HEK293 (cell line): ENCODE measurements around the gene COL9A3.

ENCODE experiments used
- ATF2 ChIP-seq: fragments of 450-650 bp; formaldehyde crosslinking; IDR thresholded peaks from 2 replicates; pipeline ENCODE4 v1.5.1; 2016; ENCODE audit warnings: missing biosample characterization, missing genetic modification characterization, low read depth
- GLI4 ChIP-seq: fragments of 450-650 bp; formaldehyde crosslinking; IDR thresholded peaks from 2 replicates; pipeline ENCODE4 v1.5.1; 2016; ENCODE audit warnings: missing biosample characterization, missing genetic modification characterization
- GLIS2 ChIP-seq: fragments of 450-650 bp; formaldehyde crosslinking; IDR thresholded peaks from 2 replicates; pipeline ENCODE4 v1.5.1; 2016; ENCODE audit warnings: missing biosample characterization, missing genetic modification characterization
- HIC1 ChIP-seq: fragments of 450-650 bp; formaldehyde crosslinking; IDR thresholded peaks from 2 replicates; pipeline ENCODE4 v1.5.1; 2016; ENCODE audit warnings: missing biosample characterization, missing genetic modification characterization
- HOXD13 ChIP-seq: sonication (generic); formaldehyde crosslinking; IDR thresholded peaks from 2 replicates; pipeline ENCODE4 v1.8.0; 2022; ENCODE audit warnings: missing genetic modification reagents, borderline replicate concordance
- KLF7 ChIP-seq: fragments of 450-650 bp; formaldehyde crosslinking; IDR thresholded peaks from 2 replicates; pipeline ENCODE4 v1.5.1; 2016; ENCODE audit warnings: missing biosample characterization, missing genetic modification characterization, borderline replicate concordance
- KLF8 ChIP-seq: fragments of 450-650 bp; formaldehyde crosslinking; IDR thresholded peaks from 2 replicates; pipeline ENCODE4 v1.5.1; 2016; ENCODE audit warnings: missing biosample characterization, missing genetic modification characterization
- KLF9 ChIP-seq: fragments of 450-650 bp; formaldehyde crosslinking; IDR thresholded peaks from 2 replicates; pipeline ENCODE4 v1.5.1; 2016; ENCODE audit warnings: missing biosample characterization, missing genetic modification characterization, low read depth
- PATZ1 ChIP-seq: fragments of 450-650 bp; formaldehyde crosslinking; IDR thresholded peaks from 2 replicates; pipeline ENCODE4 v1.5.1; 2016; ENCODE audit warnings: missing biosample characterization, missing genetic modification characterization
- PBX3 ChIP-seq: sonication (generic); formaldehyde crosslinking; IDR thresholded peaks from 2 replicates; pipeline ENCODE4 v1.8.1; 2022; ENCODE audit warnings: mild to moderate bottlenecking, moderate library complexity, missing genetic modification reagents
- SP2 ChIP-seq: fragments of 450-650 bp; formaldehyde crosslinking; IDR thresholded peaks from 2 replicates; pipeline ENCODE4 v1.5.1; 2016; ENCODE audit warnings: missing biosample characterization, missing genetic modification characterization
- TCF7L2 ChIP-seq: IDR thresholded peaks from 2 replicates; pipeline ENCODE4 v1.6.1; 2011; ENCODE audit warnings: low read depth, mild to moderate bottlenecking, inconsistent platforms, low read length, moderate library complexity, borderline replicate concordance
- ZNF10 ChIP-seq: fragments of 450-650 bp; formaldehyde crosslinking; IDR thresholded peaks from 2 replicates; pipeline ENCODE4 v1.5.1; 2017; ENCODE audit warnings: missing biosample characterization, missing genetic modification characterization
- ZNF155 ChIP-seq: fragments of 450-650 bp; formaldehyde crosslinking; IDR thresholded peaks from 2 replicates; pipeline ENCODE4 v1.5.1; 2016; ENCODE audit warnings: missing biosample characterization, missing genetic modification characterization
- ZNF221 ChIP-seq: fragments of 450-650 bp; formaldehyde crosslinking; IDR thresholded peaks from 2 replicates; pipeline ENCODE4 v1.5.1; 2017; ENCODE audit warnings: missing biosample characterization, missing genetic modification characterization, borderline replicate concordance
- ZNF24 ChIP-seq: fragments of 450-650 bp; formaldehyde crosslinking; IDR thresholded peaks from 2 replicates; pipeline ENCODE4 v1.5.1; 2016; ENCODE audit warnings: missing biosample characterization, missing genetic modification characterization
- ZNF280C ChIP-seq: fragments of 450-650 bp; formaldehyde crosslinking; IDR thresholded peaks from 2 replicates; pipeline ENCODE4 v1.5.1; 2016; ENCODE audit warnings: missing biosample characterization, missing genetic modification characterization
- ZNF335 ChIP-seq: fragments of 450-650 bp; formaldehyde crosslinking; conservative IDR thresholded peaks from 2 replicates; pipeline ENCODE4 v1.5.1; 2016; ENCODE audit warnings: missing biosample characterization, missing genetic modification characterization
- ZNF341 ChIP-seq: fragments of 450-650 bp; formaldehyde crosslinking; IDR thresholded peaks from 2 replicates; pipeline ENCODE4; 2016; ENCODE audit warnings: low read depth, missing biosample characterization, missing genetic modification characterization
- ZNF488 ChIP-seq: fragments of 450-650 bp; formaldehyde crosslinking; IDR thresholded peaks from 2 replicates; pipeline ENCODE4 v1.5.1; 2016; ENCODE audit warnings: missing biosample characterization, missing genetic modification characterization
- ZNF549 ChIP-seq: fragments of 450-650 bp; IDR thresholded peaks from 2 replicates; pipeline ENCODE4 v1.5.1; 2018; ENCODE audit warnings: missing biosample characterization, missing genetic modification characterization, mild to moderate bottlenecking, inconsistent platforms, moderate library complexity
- ZNF571 ChIP-seq: fragments of 450-650 bp; formaldehyde crosslinking; IDR thresholded peaks from 2 replicates; pipeline ENCODE4 v1.5.0; 2017; ENCODE audit warnings: missing biosample characterization, missing genetic modification characterization
- ZNF600 ChIP-seq: fragments of 450-650 bp; formaldehyde crosslinking; IDR thresholded peaks from 2 replicates; pipeline ENCODE4 v1.5.1; 2016; ENCODE audit warnings: missing biosample characterization, missing genetic modification characterization
- ZNF621 ChIP-seq: fragments of 450-650 bp; formaldehyde crosslinking; IDR thresholded peaks from 2 replicates; pipeline ENCODE4 v1.5.1; 2017; ENCODE audit warnings: missing biosample characterization, missing genetic modification characterization
- ZNF639 ChIP-seq: fragments of 450-650 bp; formaldehyde crosslinking; IDR thresholded peaks from 2 replicates; pipeline ENCODE4 v1.5.1; 2016; ENCODE audit warnings: missing biosample characterization, missing genetic modification characterization
- ZNF747 ChIP-seq: fragments of 450-650 bp; formaldehyde crosslinking; IDR thresholded peaks from 2 replicates; pipeline ENCODE4 v1.5.1; 2016; ENCODE audit warnings: missing biosample characterization, missing genetic modification characterization
- ZNF776 ChIP-seq: fragments of 450-650 bp; formaldehyde crosslinking; IDR thresholded peaks from 2 replicates; pipeline ENCODE4 v1.5.0; 2017; ENCODE audit warnings: missing biosample characterization, missing genetic modification characterization, borderline replicate concordance
- ZNF837 ChIP-seq: fragments of 450-650 bp; formaldehyde crosslinking; IDR thresholded peaks from 2 replicates; pipeline ENCODE4 v1.5.1; 2016; ENCODE audit warnings: missing biosample characterization, missing genetic modification characterization
- ZSCAN30 ChIP-seq: fragments of 450-650 bp; IDR thresholded peaks from 2 replicates; pipeline ENCODE4 v1.5.1; 2018; ENCODE audit warnings: missing biosample characterization, mild to moderate bottlenecking, missing genetic modification characterization, moderate library complexity

COL9A3 gene

GRCh38 chr20:62805711-62806382 lies 11.0 kb upstream of the COL9A3 start (continued):
- TF ChIP-seq GLIS2, result peak; percentile 72
- TF ChIP-seq GLI4, result no peak
- no peak for TF ChIP-seq ZNF280C (tag by site-specific recombination)
- TF ChIP-seq ZNF639 (tag by site-specific recombination), result no peak
- no peak for TF ChIP-seq HOXD13
- TF ChIP-seq KLF8 (tag by site-specific recombination), result peak; percentile 5; the same call in 1 of the 2 replicates
- TF ChIP-seq ZNF488 (tag by site-specific recombination), result no peak
- TF ChIP-seq ZNF747 (tag by site-specific recombination), result no peak
- TF ChIP-seq KLF9 (tag by site-specific recombination), result 0 out of 2 replicates have a peak, but pooled peaks have one; percentile 20
- no peak for TF ChIP-seq PBX3 (CRISPR knock-in tag)
- no peak for TF ChIP-seq ZNF571 (tag by site-specific recombination)
- TF ChIP-seq HIC1 (tag by site-specific recombination), result peak; percentile 70; the same call in 1 of the 2 replicates
- no peak for TF ChIP-seq ZNF621
- no peak for TF ChIP-seq ZSCAN30
- TF ChIP-seq ZNF600 (tag by site-specific recombination), result no peak
- TF ChIP-seq ZNF335, result peak; percentile 21; the same call in 1 of the 2 replicates
- no peak for TF ChIP-seq ZNF155
- no peak for TF ChIP-seq ZNF837 (tag by site-specific recombination)
- TF ChIP-seq ZNF24 (tag by site-specific recombination), result no peak
- no peak for TF ChIP-seq ATF2 (tag by site-specific recombination)
- peak; percentile 35 for TF ChIP-seq PATZ1 (tag by site-specific recombination)
- no peak for TF ChIP-seq ZNF776 (tag by site-specific recombination)
- peak; percentile 59 for TF ChIP-seq SP2 (tag by site-specific recombination)
- TF ChIP-seq TCF7L2, result no peak
- TF ChIP-seq ZNF549, result no peak
- TF ChIP-seq ZNF221 (tag by site-specific recombination), result no peak
- no peak for TF ChIP-seq ZNF341 (tag by site-specific recombination)
- 0 out of 2 replicates have a peak, but pooled peaks have one; percentile 43 for TF ChIP-seq KLF7 (tag by site-specific recombination)
- TF ChIP-seq ZNF10 (tag by site-specific recombination), result no peak
